ENCODE data around the gene BCR.

BCR gene

DNA sequence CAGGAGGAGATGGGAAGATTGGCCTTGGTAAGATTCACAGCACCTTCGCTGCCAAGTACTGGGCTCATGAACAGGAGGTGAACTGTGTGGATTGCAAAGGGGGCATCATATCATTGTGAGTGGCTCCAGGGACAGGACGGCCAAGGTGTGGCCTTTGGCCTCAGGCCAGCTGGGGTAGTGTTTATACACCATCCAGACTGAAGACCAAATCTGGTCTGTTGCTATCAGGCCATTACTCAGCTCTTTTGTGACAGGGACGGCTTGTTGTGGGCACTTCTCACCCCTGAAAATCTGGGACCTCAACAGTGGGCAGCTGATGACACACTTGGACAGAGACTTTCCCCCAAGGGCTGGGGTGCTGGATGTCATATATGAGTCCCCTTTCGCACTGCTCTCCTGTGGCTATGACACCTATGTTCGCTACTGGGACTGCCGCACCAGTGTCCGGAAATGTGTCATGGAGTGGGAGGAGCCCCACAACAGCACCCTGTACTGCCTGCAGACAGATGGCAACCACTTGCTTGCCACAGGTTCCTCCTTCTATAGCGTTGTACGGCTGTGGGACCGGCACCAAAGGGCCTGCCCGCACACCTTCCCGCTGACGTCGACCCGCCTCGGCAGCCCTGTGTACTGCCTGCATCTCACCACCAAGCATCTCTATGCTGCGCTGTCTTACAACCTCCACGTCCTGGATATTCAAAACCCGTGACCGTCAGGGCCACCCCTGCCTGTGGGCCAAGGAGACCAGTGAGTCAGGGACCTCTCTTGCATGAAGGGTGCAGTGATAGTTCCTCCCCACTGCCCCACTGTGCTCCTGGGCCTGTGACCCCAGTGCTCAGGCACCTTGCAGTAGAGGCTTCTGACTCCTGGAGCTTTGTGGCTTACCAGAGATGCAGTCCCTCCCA, 83.6 kb downstream of the BCR start:
- no peak for DNase-seq (ENCODE audit: low read depth)

GRCh38 chr22:23264610-23265367, 84.5 kb downstream of the BCR start:
- no peak for DNase-seq (ENCODE audit: low read depth)

- no peak for DNase-seq (ENCODE audit: low read depth)
Measured at GRCh38 chr22:23265368-23265700, 85.0 kb downstream of the BCR start.

DNA sequence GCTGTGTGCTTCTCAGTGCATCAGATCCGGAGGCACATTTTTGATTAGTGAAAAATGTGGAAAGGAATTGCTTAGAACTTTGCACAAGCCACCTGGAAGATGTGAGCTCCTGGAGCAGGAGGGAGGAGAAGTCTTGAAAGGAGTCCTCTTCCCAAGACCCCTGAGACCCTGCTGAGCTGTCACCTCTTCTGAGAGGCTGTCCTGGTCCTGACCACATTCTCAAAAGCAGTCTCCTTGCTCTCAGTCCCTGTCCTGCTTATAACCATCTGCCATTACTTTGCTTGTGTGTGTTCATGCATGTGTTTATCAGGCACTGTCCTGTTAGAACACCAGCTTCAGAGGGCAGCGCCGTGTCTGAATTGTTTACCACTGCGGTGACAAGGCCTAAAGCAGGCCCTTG, 86.5 kb downstream of the BCR start:
- DNase-seq (ENCODE audit: low read depth): no peak

DNA sequence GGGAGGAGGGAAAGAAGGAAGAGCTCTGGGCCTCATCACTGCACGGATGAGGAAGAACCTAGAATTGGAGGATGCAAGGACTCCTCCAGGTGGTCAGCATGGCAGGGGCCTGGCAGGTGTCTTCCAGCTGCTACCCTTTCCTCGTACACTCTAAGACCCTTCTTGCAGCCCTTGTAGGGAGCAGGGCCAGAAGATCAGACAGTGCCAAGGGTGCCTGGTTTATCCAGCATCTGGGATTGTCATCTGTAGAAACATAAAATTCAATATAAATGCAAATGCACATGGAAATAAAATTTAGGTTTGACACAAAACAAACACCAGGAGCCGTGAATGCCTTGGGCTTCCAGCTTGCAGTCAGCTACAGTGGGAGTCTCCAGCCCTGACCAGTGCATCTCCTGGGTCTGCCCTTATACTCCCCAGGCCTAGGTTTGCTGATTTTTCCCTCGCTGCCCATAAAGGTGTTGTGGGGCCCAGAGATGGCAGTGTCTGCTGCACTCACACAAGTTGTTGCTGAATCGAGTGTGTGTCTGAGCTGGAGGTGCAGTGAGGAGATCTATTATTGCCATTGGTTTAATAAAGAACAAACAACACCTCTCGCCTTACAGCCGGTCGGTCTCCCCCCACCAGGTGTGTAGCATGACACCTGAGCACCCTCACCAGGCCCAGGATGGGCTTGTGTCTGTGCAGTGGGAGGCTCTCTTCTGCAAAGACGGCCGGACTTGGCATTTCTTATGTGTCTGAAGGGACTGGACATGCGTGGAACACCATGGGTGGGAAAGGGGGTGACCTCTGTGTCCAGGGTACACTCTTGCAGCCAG, 87.1 kb downstream of the BCR start:
- DNase-seq (ENCODE audit: low read depth): no peak

DNA sequence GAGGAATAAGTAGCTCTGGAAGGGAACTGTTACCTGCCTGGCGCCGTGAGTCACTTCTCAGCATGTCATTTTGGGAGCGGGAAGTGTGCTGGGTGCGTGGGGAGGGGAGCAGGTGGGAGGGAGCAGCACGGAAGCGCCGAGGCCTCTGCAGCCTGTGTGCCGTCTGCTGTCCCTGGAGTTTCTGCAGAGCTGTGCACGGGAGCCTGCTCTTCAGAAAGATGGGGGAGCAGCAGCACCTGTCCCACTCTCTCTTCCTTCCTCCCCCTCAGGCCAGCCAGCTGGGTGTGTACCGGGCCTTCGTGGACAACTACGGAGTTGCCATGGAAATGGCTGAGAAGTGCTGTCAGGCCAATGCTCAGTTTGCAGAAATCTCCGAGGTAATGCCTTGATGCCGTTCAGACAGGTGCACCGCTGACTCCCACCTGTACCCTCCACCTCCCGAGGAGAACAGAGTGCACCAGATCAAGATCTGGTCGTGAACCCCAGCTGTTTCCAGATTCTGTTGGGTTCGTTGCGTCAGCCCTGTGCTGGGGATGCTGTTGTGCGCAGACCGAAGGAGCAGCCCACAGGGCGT, 87.9 kb downstream of the BCR start:
- no peak for DNase-seq (ENCODE audit: low read depth)

- DNase-seq (ENCODE audit: low read depth): no peak
Measured at GRCh38 chr22:23268877-23269276, 88.6 kb downstream of the BCR start.

DNA sequence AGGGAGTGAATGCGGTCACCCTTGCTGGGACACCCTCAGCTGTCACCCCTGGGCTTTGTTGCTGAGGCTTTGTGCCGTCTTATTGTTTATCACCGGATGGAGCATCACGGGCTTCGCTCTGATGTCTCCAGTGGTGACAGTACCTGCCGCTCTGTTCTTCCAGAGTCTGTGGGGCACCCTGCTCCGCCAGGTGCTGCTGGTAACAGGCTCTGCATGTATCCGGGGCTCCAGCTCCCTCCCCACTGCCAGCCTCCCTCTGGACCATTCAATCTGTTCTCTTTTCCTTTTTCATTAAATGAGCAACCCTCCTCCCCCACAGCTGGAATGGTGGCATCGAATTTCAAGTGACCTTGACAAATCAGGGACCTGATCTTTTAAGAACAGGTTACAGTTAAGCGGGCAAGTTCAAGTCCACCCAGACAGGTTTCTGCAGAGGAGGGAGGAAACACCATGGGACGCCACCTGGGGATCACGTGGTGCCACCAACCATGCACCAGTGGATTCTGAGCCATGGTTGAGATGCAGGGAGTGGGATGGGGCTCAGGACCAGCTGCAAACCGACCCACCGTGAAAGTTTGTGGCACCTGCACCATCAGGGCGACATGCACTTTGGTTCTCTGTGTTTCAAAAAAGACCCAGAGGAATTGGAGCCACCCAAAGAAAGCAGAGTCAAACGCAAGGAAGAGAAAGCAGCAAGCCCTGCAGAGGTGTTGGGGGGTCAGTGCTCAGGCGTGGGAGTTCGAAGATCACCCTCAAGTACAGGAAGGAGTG, 89.3 kb downstream of the BCR start:
- DNase-seq (ENCODE audit: low read depth): no peak

DNA sequence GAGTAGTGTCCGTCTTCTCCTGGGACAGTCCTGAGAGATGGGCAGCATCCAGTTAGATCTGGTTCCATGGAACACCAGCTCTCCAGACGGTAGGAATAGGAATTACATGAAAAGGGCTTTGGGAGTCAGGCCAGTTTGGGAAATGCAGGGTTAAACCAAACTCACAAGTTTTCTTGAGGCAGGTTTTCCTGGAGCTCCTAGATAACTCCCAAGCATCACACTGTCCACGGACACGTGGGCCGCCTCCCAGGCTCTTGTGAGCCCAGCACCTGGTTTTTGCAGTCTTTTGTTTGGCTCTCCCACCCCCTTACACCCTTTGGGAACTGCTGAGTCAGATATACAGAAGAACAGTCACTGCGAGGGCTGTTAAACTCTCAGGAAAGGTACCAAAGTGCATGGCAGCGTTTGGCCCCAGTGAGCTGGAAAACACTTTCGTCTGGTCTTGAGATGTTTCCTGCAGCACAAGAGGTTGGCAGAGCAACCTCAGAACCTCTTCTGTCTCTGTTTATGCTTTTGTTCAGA, 90.0 kb downstream of the BCR start:
- no peak for DNase-seq (ENCODE audit: low read depth)

- no peak for DNase-seq (ENCODE audit: low read depth)
Measured at GRCh38 chr22:23270798-23271596, 90.7 kb downstream of the BCR start.

DNA sequence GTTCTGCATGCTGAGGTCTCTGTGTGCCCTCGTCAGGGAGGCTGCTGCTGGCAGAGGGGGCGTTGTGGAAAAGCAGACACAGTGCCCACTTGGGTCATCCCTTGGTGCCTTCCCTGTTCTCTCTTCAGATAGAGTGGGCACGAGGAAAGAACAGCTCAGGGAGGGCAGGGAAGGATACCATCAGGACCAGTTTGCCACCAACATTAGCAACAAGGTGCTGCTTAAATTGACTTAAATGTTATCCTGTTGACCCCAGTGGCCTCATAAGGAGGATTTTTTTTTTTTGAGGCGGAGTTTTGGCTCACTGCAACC, 91.2 kb downstream of the BCR start:
- DNase-seq (ENCODE audit: low read depth): no peak

DNA sequence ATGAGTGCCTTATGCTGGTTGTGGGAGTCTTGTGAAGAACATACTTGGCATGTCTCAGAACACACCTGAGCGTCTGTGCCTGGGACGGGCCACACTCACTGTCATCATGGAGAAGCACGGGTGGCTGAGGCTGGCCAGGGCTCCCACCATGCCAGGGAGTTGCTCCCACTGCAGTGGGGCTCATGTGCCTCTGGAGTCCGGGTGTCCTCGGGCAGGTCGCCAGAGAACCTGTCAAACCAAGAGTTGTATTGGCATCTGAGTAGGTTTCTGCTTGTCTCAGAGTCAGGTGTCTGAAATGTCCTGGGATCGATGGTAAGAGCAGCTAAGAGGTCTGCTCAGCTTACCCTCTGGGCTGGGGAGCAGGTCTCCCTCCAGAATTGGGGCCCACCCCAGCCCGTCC, 92.1 kb downstream of the BCR start:
- no peak for DNase-seq (ENCODE audit: low read depth)

- DNase-seq (ENCODE audit: low read depth): no peak
Measured at GRCh38 chr22:23272834-23273233, 92.5 kb downstream of the BCR start.

DNA sequence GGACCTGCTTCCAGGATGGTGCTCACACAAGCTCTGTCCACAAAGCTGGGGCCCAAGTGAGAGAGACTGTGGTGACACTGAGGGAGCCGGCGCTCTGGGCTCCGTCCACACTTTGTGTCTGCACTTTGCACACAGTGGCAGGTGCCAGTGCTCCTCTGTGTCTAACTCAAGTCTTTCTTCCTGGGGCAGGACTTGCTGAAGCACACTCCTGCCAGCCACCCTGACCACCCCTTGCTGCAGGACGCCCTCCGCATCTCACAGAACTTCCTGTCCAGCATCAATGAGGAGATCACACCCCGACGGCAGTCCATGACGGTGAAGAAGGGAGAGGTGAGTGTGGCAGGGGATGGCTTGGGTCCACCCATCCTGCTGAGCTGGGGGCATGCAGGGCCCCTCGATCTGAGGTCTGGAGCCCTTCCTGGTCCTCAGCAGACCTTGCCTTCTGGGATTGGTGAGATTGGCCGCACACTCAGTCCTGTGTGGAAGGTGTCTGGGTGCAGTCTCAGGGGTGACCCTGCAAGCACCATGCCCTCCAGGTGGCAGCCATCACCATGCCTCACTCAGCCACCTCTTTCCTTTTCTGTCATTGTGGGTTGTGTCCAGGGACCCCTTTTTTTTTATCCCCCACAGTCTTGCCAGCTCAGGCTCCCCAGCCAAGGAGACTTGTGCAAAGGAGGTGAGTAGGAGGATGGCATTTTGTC, 93.3 kb downstream of the BCR start:
- no peak for DNase-seq (ENCODE audit: low read depth)

- no peak for DNase-seq (ENCODE audit: low read depth)
Measured at GRCh38 chr22:23274146-23274526, 93.8 kb downstream of the BCR start.

GRCh38 chr22:23274891-23275694, 94.8 kb downstream of the BCR start:
- DNase-seq (ENCODE audit: low read depth): no peak

DNA sequence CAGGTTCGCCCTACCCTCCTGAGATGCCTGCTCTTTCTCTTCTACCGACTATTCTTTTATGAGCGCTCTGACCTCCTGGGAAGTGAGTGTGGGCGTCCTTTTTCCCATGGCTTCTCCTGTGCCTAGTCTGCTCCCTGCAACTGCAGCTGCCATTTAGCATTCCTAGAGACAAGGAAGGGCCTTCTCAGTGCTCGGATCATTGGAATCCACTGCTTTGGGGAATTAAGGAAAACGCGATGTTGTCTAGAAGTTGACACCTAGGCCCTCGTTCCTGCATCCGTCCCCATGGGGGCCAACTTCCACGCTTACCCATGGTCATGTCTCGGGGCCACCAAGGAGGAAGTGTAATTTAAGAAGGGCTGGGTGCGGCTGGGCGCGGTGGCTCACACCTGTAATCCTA, 95.4 kb downstream of the BCR start:
- DNase-seq (ENCODE audit: low read depth): no peak

GRCh38 chr22:23276656-23277582, 96.6 kb downstream of the BCR start:
- DNase-seq (ENCODE audit: low read depth): no peak
